GM08714 (cell line): ENCODE results near the gene GDF11.

Experiments used
- H3K4me3 ChIP-seq: fragments of 200-500 bp; sonication (Bioruptor generic); 2 replicates; pipeline ENCODE4 v1.5.1; 2014; ENCODE audit warnings: mild to moderate bottlenecking, low read length, inconsistent platforms
- ZNF274 ChIP-seq: IDR thresholded peaks from 2 replicates; pipeline ENCODE4 v1.6.1; 2012; ENCODE audit warnings: mild to moderate bottlenecking, low read depth, low read length

GDF11 gene

DNA sequence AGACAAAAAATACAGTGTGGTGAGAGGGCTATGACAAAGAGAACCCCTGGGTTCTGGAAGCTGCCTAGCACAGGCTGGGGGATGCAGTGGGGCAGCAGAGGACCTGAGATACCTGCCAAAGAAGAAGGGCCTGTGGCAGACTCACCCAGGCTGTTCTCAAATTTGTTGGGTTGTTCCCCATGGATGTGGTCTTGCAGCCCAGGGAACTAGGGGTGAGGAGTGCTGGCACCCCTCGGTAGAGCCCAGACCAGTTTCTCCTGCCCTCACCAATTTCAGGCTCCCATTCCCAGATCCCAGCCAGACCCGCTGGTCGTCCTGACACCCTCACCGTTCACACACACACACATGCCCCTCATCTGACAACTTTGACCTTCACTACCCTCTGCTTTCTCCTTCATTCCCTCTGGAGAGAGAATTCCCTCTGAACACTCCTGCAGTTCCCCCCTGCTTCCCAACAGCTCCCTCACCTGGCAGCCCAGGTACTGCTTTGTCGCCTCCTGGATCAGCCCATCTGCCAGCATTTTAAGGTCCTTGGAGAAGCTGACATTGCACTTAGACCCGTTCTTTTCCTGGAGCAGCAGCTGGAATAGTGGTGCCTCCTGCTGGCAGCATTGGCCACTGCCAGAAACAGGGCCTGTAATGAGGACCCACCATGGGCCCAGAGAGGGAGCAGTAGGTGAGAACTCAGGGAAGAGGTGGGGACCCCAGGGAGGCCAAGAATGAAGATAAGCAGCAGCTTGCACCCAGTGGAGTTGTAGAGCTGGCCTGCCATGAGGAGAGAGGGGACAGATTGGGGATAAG is 5.9 kb upstream of the GDF11 start:
- H3K4me3 ChIP-seq = no peak overlapping the region
- no peak for TF ChIP-seq ZNF274

- peak overlapping the region; percentile 94; the same call in 1 of the 2 replicates for H3K4me3 ChIP-seq
- TF ChIP-seq ZNF274 = no peak
Observed at GRCh38 chr12:55737581-55738122, 5.3 kb upstream of the GDF11 start.

DNA sequence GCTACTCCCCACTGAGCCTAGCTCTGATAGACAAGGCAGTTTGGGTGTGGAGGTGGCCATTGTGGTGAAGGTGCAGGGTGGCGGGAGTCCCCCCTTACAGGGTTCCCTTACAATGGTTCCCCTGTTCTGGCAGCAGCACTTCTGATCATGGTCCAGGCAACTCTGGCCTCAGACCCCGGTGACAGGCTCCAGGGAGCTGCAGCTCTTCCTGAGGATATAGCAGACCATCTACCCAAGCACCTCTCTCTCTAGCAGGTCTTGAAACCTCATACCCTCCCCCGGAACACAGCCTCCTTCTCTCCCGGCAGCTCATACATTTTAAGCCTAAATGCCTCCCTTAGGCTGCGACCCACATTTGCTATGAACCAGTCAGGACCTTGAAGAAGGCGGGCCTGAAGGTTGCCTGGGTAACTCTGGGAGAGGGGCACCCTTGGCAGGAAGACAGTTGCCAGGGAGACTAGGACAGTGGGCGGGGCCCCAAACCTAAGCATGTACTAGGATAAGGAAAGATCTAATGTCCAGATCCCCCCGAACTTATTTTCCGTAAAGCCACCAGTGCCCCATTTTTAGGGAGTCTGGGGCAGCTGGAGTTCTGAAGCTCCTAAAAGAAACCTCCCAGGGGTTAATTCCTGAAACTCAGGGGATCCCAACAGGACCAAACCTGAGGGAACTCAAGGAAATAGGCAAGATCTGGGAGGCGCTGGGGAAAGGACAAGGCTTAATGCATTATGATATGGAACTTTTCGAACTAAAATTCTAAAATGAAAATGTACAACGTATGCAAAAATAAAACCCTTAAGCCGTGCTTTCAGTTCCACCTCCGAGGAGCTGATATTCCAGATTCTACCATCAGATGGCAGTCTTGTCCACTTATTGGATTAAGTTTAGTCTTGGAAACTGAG is 4.5 kb upstream of the GDF11 start:
- TF ChIP-seq ZNF274 = no peak
- H3K4me3 ChIP-seq = peak overlapping the region; percentile 94

DNA sequence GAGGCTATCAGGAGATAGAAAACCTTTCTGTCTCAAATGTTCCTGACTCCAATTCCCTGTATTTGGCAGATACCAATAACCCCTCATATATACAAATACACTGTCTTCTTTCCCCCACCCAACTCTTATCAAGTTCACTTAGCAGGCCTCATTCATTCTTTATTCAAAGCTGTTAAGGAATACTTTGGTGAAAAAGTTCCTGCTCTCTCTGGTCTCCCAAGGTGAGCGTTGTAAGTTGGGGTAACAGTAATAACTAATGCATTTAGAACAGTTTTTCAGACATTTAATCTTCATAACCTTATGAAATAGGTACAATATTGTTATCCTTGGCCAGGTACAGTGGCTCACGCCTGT is 3.9 kb upstream of the GDF11 start:
- H3K4me3 ChIP-seq = no peak overlapping the region; the same call in 1 of the 2 replicates
- no peak for TF ChIP-seq ZNF274

- H3K4me3 ChIP-seq = peak overlapping the region; percentile 71
- TF ChIP-seq ZNF274 = no peak
Observed at GRCh38 chr12:55741931-55742680, 816 bp upstream of the GDF11 start.

DNA sequence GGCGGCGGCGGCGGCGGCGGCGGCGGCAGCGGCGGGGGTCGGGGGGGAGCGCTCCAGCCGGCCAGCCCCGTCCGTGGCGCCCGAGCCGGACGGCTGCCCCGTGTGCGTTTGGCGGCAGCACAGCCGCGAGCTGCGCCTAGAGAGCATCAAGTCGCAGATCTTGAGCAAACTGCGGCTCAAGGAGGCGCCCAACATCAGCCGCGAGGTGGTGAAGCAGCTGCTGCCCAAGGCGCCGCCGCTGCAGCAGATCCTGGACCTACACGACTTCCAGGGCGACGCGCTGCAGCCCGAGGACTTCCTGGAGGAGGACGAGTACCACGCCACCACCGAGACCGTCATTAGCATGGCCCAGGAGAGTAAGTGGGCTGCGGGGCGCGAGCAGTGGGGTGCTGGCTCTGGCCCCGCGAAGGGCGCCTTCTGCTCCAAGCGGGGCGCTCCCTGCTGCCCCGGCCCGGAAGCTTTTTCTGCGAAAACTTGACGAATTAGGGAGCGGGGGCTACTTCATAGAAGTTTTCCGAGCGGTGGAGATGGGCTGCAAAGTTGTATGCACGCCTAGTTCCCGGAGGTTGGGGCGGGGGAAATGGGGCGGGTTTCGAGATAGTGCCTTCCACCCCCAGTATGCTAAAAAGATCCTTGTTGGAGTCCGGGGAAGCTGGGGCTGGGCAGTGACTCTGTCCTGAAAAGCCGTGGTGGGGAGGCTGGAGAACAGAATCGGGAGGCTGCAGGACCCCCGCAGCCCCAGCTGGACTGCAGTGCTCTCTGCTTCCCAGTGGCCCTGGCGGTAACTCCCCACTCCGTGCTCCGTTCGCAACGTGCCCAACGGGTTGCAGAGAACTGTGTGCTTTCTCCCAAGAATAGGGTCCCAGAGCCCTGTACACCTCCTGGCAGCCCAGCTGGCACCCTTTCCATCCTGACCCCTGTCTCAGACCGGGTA is 751 bp downstream of the GDF11 start:
- H3K4me3 ChIP-seq = peak overlapping the region; percentile 61
- TF ChIP-seq ZNF274 = no peak

DNA sequence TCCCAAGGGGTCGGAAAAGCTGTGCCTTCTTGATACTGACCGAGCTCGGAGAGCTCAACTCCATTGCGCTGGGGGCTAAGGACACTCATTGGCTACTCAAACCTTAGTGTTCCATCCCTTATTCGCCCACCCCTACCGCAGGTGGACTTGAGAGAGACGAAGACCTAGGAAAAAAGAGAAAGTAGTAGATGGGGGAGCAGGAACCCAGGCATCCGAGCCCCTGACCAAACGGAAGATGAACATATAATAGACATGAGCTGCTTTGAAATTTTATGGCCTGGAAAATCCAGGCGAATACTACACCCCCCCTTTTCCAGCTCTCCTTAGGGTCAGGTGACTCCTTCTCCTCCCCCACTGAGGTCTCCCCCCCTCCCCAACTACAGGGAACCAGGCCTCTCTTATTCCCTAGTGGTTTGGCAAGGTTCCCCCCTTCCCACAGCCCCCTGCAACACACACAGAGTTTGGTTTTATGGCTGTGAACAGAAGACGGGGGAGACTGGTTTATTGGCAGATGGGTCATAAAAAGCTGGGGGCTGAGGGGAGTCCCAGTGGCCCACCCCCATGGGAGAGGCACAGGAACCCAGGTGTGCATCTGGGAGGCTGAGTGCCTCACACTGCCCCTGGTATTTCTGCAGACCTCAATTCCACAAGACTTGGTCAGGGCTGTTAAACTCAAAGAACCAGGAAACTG is 1.6 kb downstream of the GDF11 start:
- TF ChIP-seq ZNF274 = no peak
- H3K4me3 ChIP-seq = peak overlapping the region; percentile 61

GRCh38 chr12:55745361-55746173 is 2.6 kb downstream of the GDF11 start:
- H3K4me3 ChIP-seq = peak overlapping the region; percentile 61
- TF ChIP-seq ZNF274 = no peak

GRCh38 chr12:55746174-55746912 is 3.4 kb downstream of the GDF11 start:
- H3K4me3 ChIP-seq = no peak overlapping the region
- TF ChIP-seq ZNF274 = no peak

DNA sequence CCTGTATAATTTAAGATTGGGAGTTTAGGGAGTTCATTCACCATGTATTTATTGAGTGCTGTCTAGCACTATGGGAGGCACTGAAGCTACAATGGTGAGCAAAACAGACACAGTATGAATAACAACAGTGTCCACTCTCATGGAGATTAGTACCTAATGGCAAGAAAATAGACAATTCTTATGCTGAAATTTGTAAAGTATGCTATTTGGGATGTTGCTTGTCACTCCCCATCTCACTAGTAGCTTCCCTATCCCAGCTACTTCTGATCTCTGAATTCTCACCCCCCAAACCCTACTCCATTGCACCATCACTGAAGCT is 4.0 kb downstream of the GDF11 start:
- no peak overlapping the region for H3K4me3 ChIP-seq
- TF ChIP-seq ZNF274 = no peak
